NCI-H1092 (cell line): ENCODE data around the gene VAC14.

Experiments used
- DNase-seq: peaks from one replicate; lab custom pipeline; 2025; lab: John Stamatoyannopoulos, UW

Gene VAC14

DNA sequence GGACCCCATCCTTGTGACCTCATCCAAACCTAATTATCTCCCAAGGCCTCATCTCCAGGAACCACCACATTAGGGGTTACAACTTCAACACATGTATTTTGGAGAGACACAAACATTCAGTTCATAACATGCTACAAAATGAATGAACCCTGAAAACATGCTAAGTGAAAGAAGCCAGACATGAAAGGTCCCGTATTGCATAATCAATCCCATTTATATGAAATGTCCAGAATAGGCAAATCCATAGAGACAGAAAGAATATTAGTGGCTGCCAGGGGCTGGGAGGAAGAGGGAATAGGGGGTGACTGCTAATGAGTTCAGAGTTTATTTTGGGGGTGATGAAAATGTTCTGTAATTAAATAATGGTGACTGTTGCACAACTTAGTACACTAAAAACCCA, 158.3 kb downstream of the VAC14 start:
- DNase-seq = no peak

DNA sequence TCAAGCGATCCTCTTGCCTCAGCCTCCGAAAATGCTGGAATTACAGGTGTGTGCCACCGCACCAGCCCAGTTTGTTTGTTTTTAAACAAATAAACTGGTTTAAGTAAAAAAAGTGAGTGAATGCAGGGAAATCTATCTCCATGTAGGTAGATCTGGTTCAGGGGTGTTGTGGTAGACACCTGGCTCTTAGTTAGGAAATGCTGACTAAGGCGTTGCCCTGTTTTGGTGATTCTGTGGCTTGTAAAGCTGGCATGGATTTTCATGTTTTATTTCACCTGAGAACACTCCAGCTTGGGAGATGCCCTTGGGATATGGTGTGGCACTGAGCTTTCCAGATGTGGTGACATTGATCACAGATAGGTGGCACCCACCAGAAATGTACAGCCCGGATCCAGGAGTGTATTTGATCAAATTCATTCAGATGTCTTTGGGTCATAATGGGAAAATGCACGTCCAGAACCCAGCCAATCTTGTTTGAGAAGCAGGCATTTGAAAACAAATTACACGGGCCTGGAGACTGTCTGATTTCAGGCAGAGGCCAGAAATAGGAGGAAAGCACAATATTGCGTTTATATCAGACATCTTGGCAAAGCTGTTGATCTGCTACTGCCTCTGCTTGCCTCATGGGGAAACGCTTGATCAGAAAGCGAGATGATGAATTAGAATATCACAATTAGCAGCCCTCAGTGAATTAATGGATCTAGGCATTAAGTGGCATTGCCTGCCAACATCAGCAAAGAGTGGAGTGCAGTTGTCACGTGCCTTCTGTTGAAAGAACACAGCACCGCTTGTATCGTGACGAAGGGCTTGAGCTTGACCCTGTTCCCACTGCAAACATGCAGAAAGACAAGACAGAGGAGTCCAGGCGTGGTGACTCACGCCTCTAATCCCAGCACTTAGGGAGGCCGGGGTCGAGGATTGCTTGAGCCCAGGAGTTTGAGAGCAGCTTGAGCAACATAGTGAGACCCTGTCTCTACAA, 161.9 kb downstream of the VAC14 start:
- no peak for DNase-seq
